GM21381 (cell line): ENCODE data around the gene MAST2.
"Not testable (repeated sequence)": the region's sequence is repeated elsewhere in the genome, so short reads cannot be mapped to it uniquely, and the experiment has no call there.

Source experiments
- ATAC-seq: cut with Tn5 transposase; IDR thresholded peaks from one replicate; pipeline ENCODE4 v1.9.1; 2021; ENCODE audit warnings: mild to moderate bottlenecking, moderate library complexity; ENCODE audit not compliant: unreplicated experiment

Gene MAST2

GRCh38 chr1:46056325-46056724 lies 252.9 kb downstream of the MAST2 start:
- no peak for ATAC-seq

GRCh38 chr1:46057215-46057614 lies 253.8 kb downstream of the MAST2 start:
- not testable (repeated sequence) for ATAC-seq

- ATAC-seq = no peak
Observed at GRCh38 chr1:46057781-46058180, 254.4 kb downstream of the MAST2 start.

GRCh38 chr1:46058936-46059335 lies 255.5 kb downstream of the MAST2 start:
- ATAC-seq = no peak

GRCh38 chr1:46061146-46061545 lies 257.7 kb downstream of the MAST2 start:
- no peak for ATAC-seq

- peak; percentile 56 for ATAC-seq
Observed at GRCh38 chr1:46062651-46063319, 259.4 kb downstream of the MAST2 start.

- no peak for ATAC-seq
Observed at GRCh38 chr1:46064708-46065107, 261.3 kb downstream of the MAST2 start.

- no peak for ATAC-seq
Observed at GRCh38 chr1:46065405-46065804, 262.0 kb downstream of the MAST2 start.

- no peak for ATAC-seq
Observed at GRCh38 chr1:46067652-46068051, 264.2 kb downstream of the MAST2 start.

- ATAC-seq = no peak
Observed at GRCh38 chr1:46068525-46068924, 265.1 kb downstream of the MAST2 start.

- no peak for ATAC-seq
Observed at GRCh38 chr1:46070164-46070814, 266.9 kb downstream of the MAST2 start.

- ATAC-seq = no peak
Observed at GRCh38 chr1:46072975-46073374, 269.6 kb downstream of the MAST2 start.

GRCh38 chr1:46076343-46076742 lies 272.9 kb downstream of the MAST2 start:
- ATAC-seq = no peak

- ATAC-seq = no peak
Observed at GRCh38 chr1:46077644-46078043, 274.2 kb downstream of the MAST2 start.

GRCh38 chr1:46080257-46080656 lies 276.8 kb downstream of the MAST2 start:
- ATAC-seq = no peak

GRCh38 chr1:46081206-46081605 lies 277.8 kb downstream of the MAST2 start:
- no peak for ATAC-seq

- ATAC-seq = no peak
Observed at GRCh38 chr1:46081619-46082018, 278.2 kb downstream of the MAST2 start.

- ATAC-seq = no peak
Observed at GRCh38 chr1:46083579-46083978, 280.2 kb downstream of the MAST2 start.

- no peak for ATAC-seq
Observed at GRCh38 chr1:46084553-46085451, 281.4 kb downstream of the MAST2 start.
